Suprapubic skin (tissue), 4 donors: ENCODE measurements around the gene NID2.

ENCODE experiments used
- EP300 ChIP-seq: sonication (generic); formaldehyde crosslinking; IDR thresholded peaks from one replicate; pipeline ENCODE4 v1.6.1; 2017; ENCODE audit warnings: antibody characterized with exemption
- POLR2A ChIP-seq, 2 donors: fragments of 450-650 bp; IDR thresholded peaks; one replicate each; pipeline ENCODE4 v1.6.1; 2017; ENCODE audit warnings: antibody characterized with exemption in 2 of 2, mild to moderate bottlenecking in 2 of 2, moderate library complexity in 2 of 2
- POLR2AphosphoS5 ChIP-seq, 3 donors: sonication (generic); formaldehyde crosslinking; IDR thresholded peaks; one replicate each; pipeline ENCODE4 v1.6.1; 2017; ENCODE audit warnings: antibody characterized with exemption in 3 of 3
- TF ChIP-seq, protein P1 (sequence below), 2 donors: fragments of 200-600 bp in 1 of 2; fragments of 450-650 bp in 1 of 2; sonication (generic) in 1 of 2; IDR thresholded peaks; one replicate each; pipeline ENCODE4 v1.5.1; 2016 to 2019; ENCODE audit warnings: antibody characterized with exemption in 2 of 2, mild to moderate bottlenecking in 1 of 2, moderate library complexity in 1 of 2

DNA sequence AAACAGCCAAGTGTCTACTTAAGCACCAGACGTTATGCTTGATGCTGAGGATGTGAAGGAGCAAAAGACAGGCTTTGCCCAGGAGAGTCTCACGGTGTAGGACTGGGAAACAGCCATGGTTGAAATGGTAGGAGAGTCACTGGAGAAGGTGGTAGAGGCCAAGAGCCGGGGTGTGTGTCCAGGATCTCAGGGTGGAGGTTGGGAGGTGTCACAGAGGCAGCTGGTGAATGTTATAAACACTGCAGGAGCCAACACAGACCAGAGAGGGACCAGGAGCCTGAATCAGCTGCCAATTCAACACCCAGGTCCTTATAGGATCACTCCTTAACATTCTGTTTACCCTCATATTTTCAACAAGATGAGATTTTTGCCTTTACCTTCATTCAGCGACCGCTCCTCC is 7.5 kb downstream of the NID2 start:
- TF ChIP-seq, protein P1, sequence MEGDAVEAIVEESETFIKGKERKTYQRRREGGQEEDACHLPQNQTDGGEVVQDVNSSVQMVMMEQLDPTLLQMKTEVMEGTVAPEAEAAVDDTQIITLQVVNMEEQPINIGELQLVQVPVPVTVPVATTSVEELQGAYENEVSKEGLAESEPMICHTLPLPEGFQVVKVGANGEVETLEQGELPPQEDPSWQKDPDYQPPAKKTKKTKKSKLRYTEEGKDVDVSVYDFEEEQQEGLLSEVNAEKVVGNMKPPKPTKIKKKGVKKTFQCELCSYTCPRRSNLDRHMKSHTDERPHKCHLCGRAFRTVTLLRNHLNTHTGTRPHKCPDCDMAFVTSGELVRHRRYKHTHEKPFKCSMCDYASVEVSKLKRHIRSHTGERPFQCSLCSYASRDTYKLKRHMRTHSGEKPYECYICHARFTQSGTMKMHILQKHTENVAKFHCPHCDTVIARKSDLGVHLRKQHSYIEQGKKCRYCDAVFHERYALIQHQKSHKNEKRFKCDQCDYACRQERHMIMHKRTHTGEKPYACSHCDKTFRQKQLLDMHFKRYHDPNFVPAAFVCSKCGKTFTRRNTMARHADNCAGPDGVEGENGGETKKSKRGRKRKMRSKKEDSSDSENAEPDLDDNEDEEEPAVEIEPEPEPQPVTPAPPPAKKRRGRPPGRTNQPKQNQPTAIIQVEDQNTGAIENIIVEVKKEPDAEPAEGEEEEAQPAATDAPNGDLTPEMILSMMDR (IDR thresholded peaks at IDR 0.05) = no peak
- TF ChIP-seq POLR2A (IDR thresholded peaks at IDR 0.05) (no peak), POLR2AphosphoS5 (IDR thresholded peaks at IDR 0.05) (no peak), EP300 (no peak)
